Stimulated activated CD4-positive, alpha-beta T cell treated with anti-CD3 and anti-CD28 coated beads, Interleukin-2, amount 100 ng/mL, for 48 hours (primary cell): ENCODE data around the gene OBSCN.

Experiments used
- DNase-seq, 2 donors: peaks; one replicate each; pipeline ENCODE4 v3.0.0-alpha.2; 2020

OBSCN gene

GRCh38 chr1:228362141-228362883 lies 154.5 kb downstream of the OBSCN start:
- no peak for DNase-seq

GRCh38 chr1:228362884-228363450 lies 155.1 kb downstream of the OBSCN start:
- no peak for DNase-seq

- DNase-seq, result no peak
These were observed 155.8 kb downstream of the OBSCN start for GRCh38 chr1:228363686-228364067.

- no peak for DNase-seq
These were observed 156.3 kb downstream of the OBSCN start for GRCh38 chr1:228364068-228364705.

GRCh38 chr1:228364706-228365213 lies 156.9 kb downstream of the OBSCN start:
- no peak for DNase-seq

- no peak for DNase-seq
These were observed 157.6 kb downstream of the OBSCN start for GRCh38 chr1:228365271-228366061.

- no peak for DNase-seq
These were observed 158.4 kb downstream of the OBSCN start for GRCh38 chr1:228366062-228366865.

- DNase-seq, result no peak
These were observed 159.3 kb downstream of the OBSCN start for GRCh38 chr1:228366866-228367741.

- no peak for DNase-seq
These were observed 160.3 kb downstream of the OBSCN start for GRCh38 chr1:228367798-228368791.

GRCh38 chr1:228368801-228369607 lies 161.2 kb downstream of the OBSCN start:
- no peak for DNase-seq

- no peak for DNase-seq
These were observed 162.0 kb downstream of the OBSCN start for GRCh38 chr1:228369608-228370438.

- no peak for DNase-seq
These were observed 162.6 kb downstream of the OBSCN start for GRCh38 chr1:228370439-228370940.

- DNase-seq, result no peak
These were observed 163.3 kb downstream of the OBSCN start for GRCh38 chr1:228370941-228371740.

GRCh38 chr1:228371741-228372182 lies 163.9 kb downstream of the OBSCN start:
- no peak for DNase-seq

- no peak for DNase-seq
These were observed 164.5 kb downstream of the OBSCN start for GRCh38 chr1:228372183-228373003.
